ENCODE measurements around the gene INSR. TPM values are rescaled to one million over a fixed set of nuclear protein-coding genes. Genes with fewer than 3 reads are reported as not detected.

The INSR gene
- total and polyA plus RNA-seq, 10 of the 15 experiments (the other 5 are each of a cell fraction or from before 2014, with no cell fraction given), result 4.2 to 34.9 (median 13.6) TPM

GRCh38 chr19:7236153-7236552, 58.1 kb downstream of the INSR start:
- FAIRE-seq (no peak), DNase-seq (ENCODE audit: low read depth, low spot score) (no peak), ATAC-seq (no peak)
- ChIA-PET SMC1A (ENCODE audit: uncharacterized antibody, unreplicated experiment) (interaction anchor here (1.7 to 2.2 kb wide), 2 partner anchors 9 to 21 kb away, joined by 4 to 10 read pairs; no protein-coding TSS in a partner anchor), RAD21 (ENCODE audit: unreplicated experiment) (no interaction called here), POLR2A (interaction anchor here (0.7 to 1.5 kb wide), 4 partner anchors 9 to 30 kb away, joined by 3 to 6 read pairs (median 3); no protein-coding TSS in a partner anchor), CTCF (interaction anchor here (1.7 kb wide), 1 partner anchor 14 kb away, joined by 6 read pairs; no protein-coding TSS in a partner anchor)
- Histone ChIP-seq H3K9ac (ENCODE audit: control insufficient read depth, insufficient read depth, low read length) (no peak overlapping the region), H3K4me3 (no peak overlapping the region), H3K27ac (ENCODE audit: control insufficient read depth, insufficient read depth) (no peak overlapping the region), H3K4me2 (ENCODE audit: control insufficient read depth, insufficient read depth) (no peak overlapping the region), H4K20me1 (ENCODE audit: control insufficient read depth, insufficient read depth) (no peaks in the 10 kb centered on the region), H3K36me3 (ENCODE audit: control insufficient read depth in 2 of 2, insufficient read depth in 2 of 2, low read length in 1 of 2) (no peaks in the 10 kb centered on the region; a peak in 1 of 4 replicates), H3K27me3 (replicated peaks in 1 of 2; ENCODE audit: control insufficient read depth in 2 of 2, insufficient read depth in 2 of 2, low read length in 1 of 2) (no peaks in the 10 kb centered on the region), H3K79me2 (ENCODE audit: control insufficient read depth, insufficient read depth, low read length) (peaks cover 50% of the 10 kb centered on the region), H3K9me3 (replicated peaks; ENCODE audit: control insufficient read depth, insufficient read depth, low read length) (peaks cover 9% of the 10 kb centered on the region; the same call in 2 of the 3 replicates), H2AFZ (ENCODE audit: control insufficient read depth, low read depth, low read length) (no peak overlapping the region), H3K4me1 (ENCODE audit: control insufficient read depth, insufficient read depth, low read length) (no peaks in the 10 kb centered on the region; the same call in 1 of the 2 replicates)
- intact Hi-C loops (cut with micrococcal nuclease; ENCODE audit: unreplicated experiment), result no loop called here
- in situ Hi-C loops (cut with MboI), result no loop called here
- TF ChIP-seq SMC3 (IDR thresholded peaks at IDR 0.05; ENCODE audit: borderline replicate concordance, low read length), result no peak
- no peak for TF ChIP-seq ZBTB11 (CRISPR knock-in tag; IDR thresholded peaks at IDR 0.05)
- TF ChIP-seq EZH2 (IDR thresholded peaks at IDR 0.05; ENCODE audit: borderline replicate concordance, control insufficient read depth, low read depth, low read length), result no peak
- no peak for TF ChIP-seq NR2F1 (conservative IDR thresholded peaks at IDR 0.05)
- no peak for TF ChIP-seq NFIC (IDR thresholded peaks at IDR 0.05; ENCODE audit: low read depth, low read length)
- no peak for TF ChIP-seq NFYA (IDR thresholded peaks at IDR 0.05; ENCODE audit: borderline replicate concordance, low read depth, low read length)
- TF ChIP-seq, protein P1, sequence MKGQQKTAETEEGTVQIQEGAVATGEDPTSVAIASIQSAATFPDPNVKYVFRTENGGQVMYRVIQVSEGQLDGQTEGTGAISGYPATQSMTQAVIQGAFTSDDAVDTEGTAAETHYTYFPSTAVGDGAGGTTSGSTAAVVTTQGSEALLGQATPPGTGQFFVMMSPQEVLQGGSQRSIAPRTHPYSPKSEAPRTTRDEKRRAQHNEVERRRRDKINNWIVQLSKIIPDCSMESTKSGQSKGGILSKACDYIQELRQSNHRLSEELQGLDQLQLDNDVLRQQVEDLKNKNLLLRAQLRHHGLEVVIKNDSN (IDR thresholded peaks at IDR 0.05; ENCODE audit: borderline replicate concordance, extremely low read length, insufficient read depth, low read depth, low read length), result no peak
- no peak for TF ChIP-seq LARP7 (IDR thresholded peaks at IDR 0.05)
- TF ChIP-seq E4F1 (IDR thresholded peaks at IDR 0.05; ENCODE audit: borderline replicate concordance, partially characterized antibody), result no peak
- no peak for TF ChIP-seq HDAC6 (IDR thresholded peaks at IDR 0.05; ENCODE audit: unreplicated experiment)
- no peak for TF ChIP-seq HDAC2 (IDR thresholded peaks at IDR 0.05)
- TF ChIP-seq, protein P2, sequence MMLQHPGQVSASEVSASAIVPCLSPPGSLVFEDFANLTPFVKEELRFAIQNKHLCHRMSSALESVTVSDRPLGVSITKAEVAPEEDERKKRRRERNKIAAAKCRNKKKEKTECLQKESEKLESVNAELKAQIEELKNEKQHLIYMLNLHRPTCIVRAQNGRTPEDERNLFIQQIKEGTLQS (IDR thresholded peaks at IDR 0.05; ENCODE audit: borderline replicate concordance, extremely low read depth, low read depth, low read length), result no peak
- BruUV-seq (replicated peaks), result no TSS peak
- 61% methylated on average over 5 of the region's 5 CpGs for WGBS (ENCODE audit: insufficient coverage, insufficient replicate concordance, low lambda C conversion rate, missing lambda C conversion rate)

Measured in GM12878 (cell line).